ENCODE results near the gene PDGFRB.

GRCh38 chr5:150197476-150197875, 41.8 kb upstream of the PDGFRB start:
- no peak for TF ChIP-seq CTCF (conservative IDR thresholded peaks at IDR 0.05 in 1 of 2, IDR thresholded peaks at IDR 0.05 in 1 of 2; ENCODE audit: extremely low read depth in 1 of 2, insufficient read depth in 1 of 2, low read depth in 1 of 2, low read length in 2 of 2)
- no peak for TF ChIP-seq EZH2 (IDR thresholded peaks at IDR 0.05; ENCODE audit: borderline replicate concordance, low read length)
